GM12892 (cell line): ENCODE results near the gene MPZL1.

ENCODE experiments used
- POLR2A ChIP-seq: IDR thresholded peaks from 2 replicates; pipeline ENCODE4 v1.6.1; 2011; ENCODE audit warnings: low read depth, low read length, control low read depth
- TAF1 ChIP-seq: IDR thresholded peaks from 2 replicates; pipeline ENCODE4 v1.6.1; 2011; ENCODE audit warnings: low read depth, mild to moderate bottlenecking, control low read depth, low read length, borderline replicate concordance

GRCh38 chr1:167837326-167837725, 115.5 kb downstream of the MPZL1 start:
- TF ChIP-seq POLR2A (no peak), TAF1 (no peak)
